ENCODE results near the gene FTSJ1.
"Not testable (repeated sequence)": the region's sequence is repeated elsewhere in the genome, so short reads cannot be mapped to it uniquely, and the experiment has no call there.

Gene FTSJ1

DNA sequence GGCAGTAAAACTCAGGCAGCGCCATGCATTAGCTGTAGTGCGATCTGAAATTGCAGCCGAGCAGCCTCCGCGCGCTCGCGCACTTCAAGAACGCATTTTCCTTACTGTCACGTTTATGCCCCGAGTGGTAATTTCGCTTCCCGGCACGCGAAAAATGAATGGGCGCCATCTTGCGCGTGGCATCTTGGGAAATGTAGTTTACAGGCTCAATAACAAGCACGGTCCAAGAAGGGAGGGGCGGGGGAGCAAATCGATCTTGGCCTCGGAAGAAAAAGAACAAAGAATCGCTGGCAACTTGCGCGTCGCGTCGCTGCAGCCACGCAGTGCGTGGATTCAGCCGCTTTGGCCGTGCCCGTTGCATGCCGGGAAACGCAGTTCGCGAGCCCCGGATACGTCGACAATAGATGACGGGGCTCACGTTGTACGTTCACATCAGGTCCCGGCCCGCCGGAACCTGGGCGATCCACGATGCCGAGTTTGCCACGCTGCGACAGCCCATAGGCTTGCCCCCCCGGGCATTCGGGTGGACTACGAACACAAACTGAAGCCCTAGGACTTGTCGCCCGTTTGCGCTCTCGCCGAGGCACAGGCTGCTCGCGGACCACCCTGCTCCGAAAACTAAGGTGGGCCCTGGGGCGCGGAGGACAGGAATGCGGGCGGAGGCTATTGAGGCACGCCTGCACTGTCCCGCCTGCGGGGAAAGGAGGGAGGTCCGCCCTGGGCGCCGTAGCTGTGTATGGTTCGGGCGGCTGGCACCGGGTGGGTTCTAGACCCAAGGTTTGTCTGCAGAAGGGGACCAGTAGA is at the start of gene FTSJ1:
Gene FTSJ1, plus strand, starts transcription at position 426 of the 804 bp plus-strand sequence. CDS start 1,849 bp downstream, outside the sequence.
- peak within 1 kb of the TSS; percentile 93 for H3K27ac ChIP-seq
- peak within 1 kb of the TSS; percentile 75 for H3K4me3 ChIP-seq (ENCODE audit: low read depth in 1 of 2, low read length in 1 of 2)
- TF ChIP-seq, protein P1, sequence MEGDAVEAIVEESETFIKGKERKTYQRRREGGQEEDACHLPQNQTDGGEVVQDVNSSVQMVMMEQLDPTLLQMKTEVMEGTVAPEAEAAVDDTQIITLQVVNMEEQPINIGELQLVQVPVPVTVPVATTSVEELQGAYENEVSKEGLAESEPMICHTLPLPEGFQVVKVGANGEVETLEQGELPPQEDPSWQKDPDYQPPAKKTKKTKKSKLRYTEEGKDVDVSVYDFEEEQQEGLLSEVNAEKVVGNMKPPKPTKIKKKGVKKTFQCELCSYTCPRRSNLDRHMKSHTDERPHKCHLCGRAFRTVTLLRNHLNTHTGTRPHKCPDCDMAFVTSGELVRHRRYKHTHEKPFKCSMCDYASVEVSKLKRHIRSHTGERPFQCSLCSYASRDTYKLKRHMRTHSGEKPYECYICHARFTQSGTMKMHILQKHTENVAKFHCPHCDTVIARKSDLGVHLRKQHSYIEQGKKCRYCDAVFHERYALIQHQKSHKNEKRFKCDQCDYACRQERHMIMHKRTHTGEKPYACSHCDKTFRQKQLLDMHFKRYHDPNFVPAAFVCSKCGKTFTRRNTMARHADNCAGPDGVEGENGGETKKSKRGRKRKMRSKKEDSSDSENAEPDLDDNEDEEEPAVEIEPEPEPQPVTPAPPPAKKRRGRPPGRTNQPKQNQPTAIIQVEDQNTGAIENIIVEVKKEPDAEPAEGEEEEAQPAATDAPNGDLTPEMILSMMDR (IDR thresholded peaks at IDR 0.05), result peak; percentile 15

DNA sequence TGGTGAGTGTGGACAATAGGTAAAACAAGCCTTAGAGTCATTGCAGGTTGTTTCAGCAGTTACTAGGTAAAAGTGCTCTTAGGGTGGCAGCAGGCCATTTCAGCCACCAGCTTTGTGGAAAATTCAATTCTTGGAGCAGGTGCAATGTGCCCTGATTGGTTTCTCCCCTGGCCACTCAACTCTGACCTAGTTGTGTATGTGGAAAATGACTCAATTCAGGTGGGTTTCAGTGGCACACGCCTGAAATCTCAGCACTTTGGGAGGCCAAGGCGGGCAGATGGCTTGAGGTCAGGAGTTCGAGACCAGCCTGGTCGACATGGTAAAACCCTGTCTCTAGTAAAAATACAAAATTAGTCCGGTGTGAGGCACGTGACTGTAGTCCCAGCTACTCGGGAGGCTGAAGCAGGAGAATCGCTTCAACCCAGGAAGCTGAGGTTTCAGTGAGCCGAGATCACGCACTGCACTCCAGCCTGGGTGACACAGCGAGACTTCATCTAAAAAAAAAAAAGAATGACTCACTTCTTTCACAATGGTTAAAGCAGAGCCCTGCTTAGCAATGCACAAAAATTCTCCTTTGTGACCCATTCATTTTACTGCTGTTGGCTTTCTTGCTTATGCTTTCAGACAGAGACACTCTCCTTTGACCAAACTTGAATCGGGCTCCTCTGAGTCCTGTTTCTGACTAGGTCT is 48.8 kb upstream of the FTSJ1 start:
- not testable (repeated sequence) for H3K27ac ChIP-seq; H3K36me3 ChIP-seq; H3K9me3 ChIP-seq; H3K27me3 ChIP-seq; H3K4me1 ChIP-seq (ENCODE audit: control insufficient read depth in 1 of 2, insufficient read depth in 1 of 2, low read depth in 1 of 2, low read length in 1 of 2); H3K4me3 ChIP-seq (ENCODE audit: low read depth in 1 of 2, low read length in 1 of 2)

More for the DNA sequence above, at the start of gene FTSJ1:
- H3K27me3 ChIP-seq, result no peaks in the 10 kb centered on the region
- H3K4me1 ChIP-seq (ENCODE audit: control insufficient read depth in 1 of 2, insufficient read depth in 1 of 2, low read depth in 1 of 2, low read length in 1 of 2), result peaks cover 9 to 14% of the 10 kb centered on the region in 2 experiments
- H3K36me3 ChIP-seq, result no peaks in the 10 kb centered on the region
- H3K9me3 ChIP-seq, result no peaks in the 10 kb centered on the region

GRCh38 chrX:48429606-48430005 is 46.4 kb upstream of the FTSJ1 start:
- not testable (repeated sequence) for H3K4me1 ChIP-seq (ENCODE audit: control insufficient read depth in 1 of 2, insufficient read depth in 1 of 2, low read depth in 1 of 2, low read length in 1 of 2); H3K9me3 ChIP-seq; H3K4me3 ChIP-seq (ENCODE audit: low read depth in 1 of 2, low read length in 1 of 2); H3K27me3 ChIP-seq; H3K27ac ChIP-seq; H3K36me3 ChIP-seq

- not testable (repeated sequence) for H3K36me3 ChIP-seq; H3K4me3 ChIP-seq (ENCODE audit: low read depth in 1 of 2, low read length in 1 of 2); H3K27ac ChIP-seq; H3K27me3 ChIP-seq; H3K4me1 ChIP-seq (ENCODE audit: control insufficient read depth in 1 of 2, insufficient read depth in 1 of 2, low read depth in 1 of 2, low read length in 1 of 2); H3K9me3 ChIP-seq
Observed at GRCh38 chrX:48430166-48430565, 45.8 kb upstream of the FTSJ1 start.

DNA sequence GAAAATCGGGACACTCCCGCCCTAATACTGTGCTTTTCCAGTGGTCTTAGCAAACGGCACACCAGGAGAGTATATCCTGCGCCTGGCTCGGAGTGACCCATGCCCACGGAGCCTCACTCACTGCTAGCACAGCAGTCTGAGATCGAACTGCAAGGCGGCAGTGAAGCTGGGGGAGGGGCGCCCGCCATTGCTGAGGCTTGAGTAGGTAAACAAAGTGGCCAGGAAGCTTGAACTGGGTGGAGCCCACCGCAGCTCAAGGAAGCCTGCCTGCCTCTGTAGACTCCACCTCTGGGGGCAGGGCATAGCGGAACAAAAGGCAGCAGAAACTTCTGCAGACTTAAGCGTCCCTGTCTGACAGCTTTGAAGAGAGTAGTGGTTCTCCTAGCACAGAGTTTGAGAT is 42.3 kb upstream of the FTSJ1 start:
- not testable (repeated sequence) for H3K9me3 ChIP-seq; H3K4me1 ChIP-seq (ENCODE audit: control insufficient read depth in 1 of 2, insufficient read depth in 1 of 2, low read depth in 1 of 2, low read length in 1 of 2); H3K36me3 ChIP-seq; H3K4me3 ChIP-seq (ENCODE audit: low read depth in 1 of 2, low read length in 1 of 2); H3K27ac ChIP-seq; H3K27me3 ChIP-seq

GRCh38 chrX:48447201-48447600 is 28.8 kb upstream of the FTSJ1 start:
- H3K36me3 ChIP-seq; H3K27me3 ChIP-seq; H3K4me1 ChIP-seq (ENCODE audit: control insufficient read depth in 1 of 2, insufficient read depth in 1 of 2, low read depth in 1 of 2, low read length in 1 of 2); H3K9me3 ChIP-seq; H3K4me3 ChIP-seq (ENCODE audit: low read depth in 1 of 2, low read length in 1 of 2); H3K27ac ChIP-seq: not testable (repeated sequence)

GRCh38 chrX:48450076-48450475 is 25.9 kb upstream of the FTSJ1 start:
- TF ChIP-seq, protein P1 (IDR thresholded peaks at IDR 0.05), result no peak
- no peaks in the 10 kb centered on the region for H3K9me3 ChIP-seq
- no peaks in the 10 kb centered on the region for H3K27me3 ChIP-seq
- H3K27ac ChIP-seq, result no peak overlapping the region
- no peaks in the 10 kb centered on the region for H3K36me3 ChIP-seq
- no peak overlapping the region for H3K4me3 ChIP-seq (ENCODE audit: low read depth in 1 of 2, low read length in 1 of 2)
- no peaks in the 10 kb centered on the region for H3K4me1 ChIP-seq (ENCODE audit: control insufficient read depth in 1 of 2, insufficient read depth in 1 of 2, low read depth in 1 of 2, low read length in 1 of 2)

- no peaks in the 10 kb centered on the region for H3K4me1 ChIP-seq (ENCODE audit: control insufficient read depth in 1 of 2, insufficient read depth in 1 of 2, low read depth in 1 of 2, low read length in 1 of 2)
- TF ChIP-seq, protein P1 (IDR thresholded peaks at IDR 0.05), result no peak
- no peaks in the 10 kb centered on the region for H3K9me3 ChIP-seq
Observed at GRCh38 chrX:48451708-48452107, 24.3 kb upstream of the FTSJ1 start.

More at GRCh38 chrX:48451708-48452107, 24.3 kb upstream of the FTSJ1 start:
- no peak overlapping the region for H3K4me3 ChIP-seq (ENCODE audit: low read depth in 1 of 2, low read length in 1 of 2)
- no peaks in the 10 kb centered on the region for H3K36me3 ChIP-seq
- H3K27me3 ChIP-seq, result no peaks in the 10 kb centered on the region
- H3K27ac ChIP-seq, result no peak overlapping the region
